SU-DHL-6 (cell line): ENCODE results near the gene BTBD19.

Source experiments
- EZH2phosphoT487 ChIP-seq: fragments of 200-600 bp; sonication (generic), shearing (Covaris generic); conservative IDR thresholded peaks from 2 replicates; pipeline ENCODE4 v1.6.1; 2018; ENCODE audit warnings: mild to moderate bottlenecking, antibody characterized with exemption, low read length, moderate library complexity, mixed read lengths
- TF ChIP-seq, protein P1 (sequence below): fragments of 200-600 bp; sonication (generic); IDR thresholded peaks from one replicate; pipeline ENCODE4 v1.5.1; 2017; ENCODE audit warnings: antibody characterized with exemption, mild to moderate bottlenecking, low read length, moderate library complexity; ENCODE audit not compliant: insufficient read depth, poor library complexity, severe bottlenecking

DNA sequence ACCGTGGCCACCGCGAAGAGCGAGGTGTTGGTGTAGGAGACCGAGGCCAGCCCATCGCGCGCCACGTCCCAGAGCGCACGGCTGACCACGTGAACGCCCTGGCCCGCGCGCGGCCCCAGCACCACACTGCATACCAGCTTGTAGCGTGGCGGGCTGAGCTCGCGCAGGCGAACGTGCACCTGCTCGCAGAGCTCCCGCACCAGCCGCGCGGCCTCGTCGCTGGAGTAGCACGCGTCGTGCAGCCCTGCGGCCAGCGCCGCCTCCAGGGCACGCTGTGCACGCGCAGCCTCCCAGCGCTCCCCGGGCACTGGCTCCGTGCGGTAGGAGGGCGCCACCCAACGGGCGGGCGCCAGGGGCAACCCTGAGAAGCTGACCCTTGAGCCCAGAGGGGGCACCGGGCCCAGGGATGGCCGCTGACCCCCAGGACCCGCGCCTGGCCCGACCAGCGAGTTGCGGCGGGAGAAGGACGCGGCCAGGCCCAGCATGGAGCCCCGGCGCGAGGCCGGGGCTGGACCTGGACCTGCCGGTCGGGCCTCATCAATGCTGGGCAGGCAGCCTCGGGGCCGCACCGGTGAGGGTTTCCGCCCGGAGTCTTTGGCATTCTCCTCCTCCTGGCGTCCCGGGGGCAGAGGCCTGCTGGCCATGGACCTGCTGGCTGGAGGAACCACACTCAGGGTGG, 2.2 kb upstream of the BTBD19 start:
- TF ChIP-seq, protein P1, sequence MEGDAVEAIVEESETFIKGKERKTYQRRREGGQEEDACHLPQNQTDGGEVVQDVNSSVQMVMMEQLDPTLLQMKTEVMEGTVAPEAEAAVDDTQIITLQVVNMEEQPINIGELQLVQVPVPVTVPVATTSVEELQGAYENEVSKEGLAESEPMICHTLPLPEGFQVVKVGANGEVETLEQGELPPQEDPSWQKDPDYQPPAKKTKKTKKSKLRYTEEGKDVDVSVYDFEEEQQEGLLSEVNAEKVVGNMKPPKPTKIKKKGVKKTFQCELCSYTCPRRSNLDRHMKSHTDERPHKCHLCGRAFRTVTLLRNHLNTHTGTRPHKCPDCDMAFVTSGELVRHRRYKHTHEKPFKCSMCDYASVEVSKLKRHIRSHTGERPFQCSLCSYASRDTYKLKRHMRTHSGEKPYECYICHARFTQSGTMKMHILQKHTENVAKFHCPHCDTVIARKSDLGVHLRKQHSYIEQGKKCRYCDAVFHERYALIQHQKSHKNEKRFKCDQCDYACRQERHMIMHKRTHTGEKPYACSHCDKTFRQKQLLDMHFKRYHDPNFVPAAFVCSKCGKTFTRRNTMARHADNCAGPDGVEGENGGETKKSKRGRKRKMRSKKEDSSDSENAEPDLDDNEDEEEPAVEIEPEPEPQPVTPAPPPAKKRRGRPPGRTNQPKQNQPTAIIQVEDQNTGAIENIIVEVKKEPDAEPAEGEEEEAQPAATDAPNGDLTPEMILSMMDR: no peak
- TF ChIP-seq EZH2phosphoT487: no peak
